ENCODE measurements around the gene FAXDC2.

Gene FAXDC2

DNA sequence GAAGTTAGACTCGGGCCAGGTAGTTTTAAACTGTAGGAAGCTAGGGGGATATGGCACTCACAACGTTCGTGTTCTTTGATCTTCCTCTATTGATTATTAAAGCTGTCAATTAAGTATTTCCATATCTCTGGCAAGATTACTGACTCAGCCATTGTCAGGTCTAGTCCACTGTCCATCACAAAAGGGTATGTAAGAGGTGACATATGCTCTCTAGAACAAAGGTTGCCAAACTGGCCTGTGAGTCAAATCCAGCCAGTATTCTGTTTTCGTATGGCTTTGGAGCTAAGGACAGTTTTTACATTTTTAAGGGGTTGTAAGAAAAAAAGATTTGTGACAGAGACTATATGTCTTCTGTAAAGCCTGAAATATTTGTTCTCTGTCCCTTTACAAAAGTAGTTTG lies 44.2 kb downstream of the FAXDC2 start:
- no peak for FAIRE-seq
- DNase-seq (ENCODE audit: extremely low spot score, insufficient read length, low read depth), result no peak

DNA sequence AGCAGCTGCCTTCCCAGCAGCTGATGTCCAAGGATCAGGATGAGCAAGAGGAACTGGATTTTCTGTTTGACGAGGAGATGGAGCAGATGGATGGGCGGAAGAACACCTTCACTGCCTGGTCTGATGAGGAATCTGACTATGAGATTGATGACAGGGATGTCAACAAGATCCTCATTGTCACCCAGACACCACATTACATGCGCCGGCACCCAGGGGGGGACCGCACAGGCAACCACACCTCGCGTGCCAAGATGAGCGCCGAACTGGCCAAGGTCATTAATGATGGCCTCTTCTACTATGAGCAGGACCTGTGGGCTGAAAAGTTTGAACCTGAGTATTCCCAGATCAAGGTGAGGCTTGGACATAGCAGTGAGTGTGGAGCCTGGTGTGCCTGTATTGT lies 48.4 kb downstream of the FAXDC2 start:
- FAIRE-seq, result no peak

DNA sequence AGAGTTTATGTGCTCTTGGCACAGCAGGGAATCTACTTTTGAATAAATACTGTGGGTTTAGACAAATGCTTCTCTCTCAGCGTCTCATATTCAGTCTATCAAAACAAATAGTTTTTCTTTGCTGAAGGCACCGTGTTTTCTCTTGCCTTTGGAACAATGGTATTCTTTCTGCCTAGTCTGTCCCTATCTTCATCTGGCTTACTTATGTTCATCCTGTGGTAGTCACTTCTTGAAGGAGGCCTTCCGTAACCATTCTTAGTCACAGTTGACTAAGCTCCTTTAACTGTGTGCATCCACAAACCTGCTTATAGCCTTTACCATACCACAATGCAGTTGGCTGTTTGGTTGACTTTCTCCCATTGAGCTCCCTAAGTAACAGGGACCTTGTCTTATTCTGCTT lies 49.3 kb downstream of the FAXDC2 start:
- DNase-seq (ENCODE audit: extremely low spot score, insufficient read length, low read depth) (no peak), FAIRE-seq (no peak)

More for the DNA sequence above, 48.4 kb downstream of the FAXDC2 start:
- DNase-seq (ENCODE audit: extremely low spot score, insufficient read length, low read depth), result no peak

DNA sequence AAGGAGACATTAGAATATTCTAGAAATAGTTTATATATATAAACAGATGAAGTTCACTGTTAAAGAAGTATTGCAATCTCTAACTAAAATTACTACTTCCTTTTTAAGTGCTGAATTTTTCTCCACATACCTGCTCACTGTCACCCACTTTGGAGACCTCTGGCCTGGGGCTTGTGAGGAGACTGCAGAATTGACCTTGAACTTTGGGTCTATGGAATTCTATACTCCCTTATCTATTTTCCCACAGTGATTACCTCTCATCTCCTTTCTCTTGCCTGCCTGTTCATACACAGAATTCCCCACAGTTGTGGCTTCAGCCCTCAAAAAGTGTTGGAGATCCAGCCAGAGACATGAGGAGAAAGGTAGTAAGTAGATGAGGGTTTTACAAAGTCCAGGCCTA lies 49.8 kb downstream of the FAXDC2 start:
- FAIRE-seq, result no peak
- no peak for DNase-seq (ENCODE audit: extremely low spot score, insufficient read length, low read depth)

DNA sequence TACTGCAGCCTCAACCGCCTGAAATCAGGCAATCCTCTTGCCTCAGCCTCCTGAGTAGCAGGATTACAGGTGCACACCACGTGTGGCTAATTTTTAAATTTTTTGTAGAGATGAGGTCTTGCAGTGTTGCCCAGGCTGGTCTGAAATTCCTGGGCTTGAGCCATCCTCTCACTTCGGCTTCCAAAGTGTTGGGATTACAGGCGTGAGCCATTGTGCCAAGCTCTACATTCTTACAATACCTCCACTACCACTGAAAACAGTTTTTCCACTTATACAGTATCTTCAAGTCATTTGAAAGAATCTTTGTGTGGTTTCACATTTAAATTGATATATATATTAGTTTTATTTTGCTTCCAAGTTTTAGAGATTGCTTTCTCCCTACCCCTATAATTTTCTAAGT lies 52.6 kb downstream of the FAXDC2 start:
- no peak for FAIRE-seq
- no peak for DNase-seq (ENCODE audit: extremely low spot score, insufficient read length, low read depth)

DNA sequence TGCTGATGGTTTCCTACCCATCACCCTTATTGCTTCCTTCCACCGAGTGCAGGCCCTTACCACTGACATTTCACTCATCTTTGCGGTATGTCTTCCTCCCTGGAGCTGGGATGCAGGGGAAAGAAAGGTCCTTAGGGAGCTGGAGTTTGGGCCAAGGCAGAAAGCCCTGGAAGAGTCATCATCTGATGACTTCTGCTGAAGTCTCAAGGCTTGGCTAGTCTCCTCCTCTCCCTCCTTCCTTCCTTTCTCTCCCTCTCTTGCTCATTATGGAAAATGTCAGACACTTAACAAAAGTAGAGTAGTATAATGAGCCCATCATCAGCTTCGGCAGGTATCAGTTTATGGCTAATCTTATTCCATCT lies 55.2 kb downstream of the FAXDC2 start:
- FAIRE-seq (no peak), DNase-seq (ENCODE audit: extremely low spot score, insufficient read length, low read depth) (no peak)

DNA sequence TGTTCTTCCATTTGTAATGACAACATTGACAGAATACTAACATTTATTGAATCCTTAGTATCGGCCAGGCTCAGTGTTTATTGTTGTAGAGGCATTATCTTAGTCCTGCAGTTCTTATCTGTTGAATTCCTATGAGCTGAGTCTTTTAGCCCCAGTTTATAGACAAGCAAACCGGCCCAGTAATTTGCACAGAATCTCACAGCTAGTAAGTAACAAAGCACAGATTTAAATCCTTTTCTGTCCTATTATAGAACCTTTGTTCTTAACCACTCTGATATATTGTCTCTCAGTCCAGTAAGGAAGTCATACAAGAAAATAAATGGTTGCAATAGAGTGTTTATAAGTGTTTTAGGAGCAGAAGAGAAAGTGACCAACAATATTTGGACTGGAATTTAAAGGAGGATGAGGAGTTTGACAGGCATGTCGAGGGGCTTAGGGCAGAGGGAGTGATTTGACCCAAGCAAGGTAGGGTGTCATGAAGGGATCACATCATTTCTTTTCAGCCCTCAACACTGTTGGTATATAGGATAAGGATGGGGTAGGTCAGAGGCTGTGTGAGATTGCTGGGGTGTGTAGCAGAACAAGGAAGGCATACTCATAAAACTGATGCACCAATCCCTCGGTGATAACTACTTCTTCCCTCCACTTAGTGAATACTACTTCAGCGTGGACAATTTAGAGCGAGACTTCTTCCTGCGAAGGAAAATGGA lies 55.7 kb downstream of the FAXDC2 start:
- no peak for FAIRE-seq

DNA sequence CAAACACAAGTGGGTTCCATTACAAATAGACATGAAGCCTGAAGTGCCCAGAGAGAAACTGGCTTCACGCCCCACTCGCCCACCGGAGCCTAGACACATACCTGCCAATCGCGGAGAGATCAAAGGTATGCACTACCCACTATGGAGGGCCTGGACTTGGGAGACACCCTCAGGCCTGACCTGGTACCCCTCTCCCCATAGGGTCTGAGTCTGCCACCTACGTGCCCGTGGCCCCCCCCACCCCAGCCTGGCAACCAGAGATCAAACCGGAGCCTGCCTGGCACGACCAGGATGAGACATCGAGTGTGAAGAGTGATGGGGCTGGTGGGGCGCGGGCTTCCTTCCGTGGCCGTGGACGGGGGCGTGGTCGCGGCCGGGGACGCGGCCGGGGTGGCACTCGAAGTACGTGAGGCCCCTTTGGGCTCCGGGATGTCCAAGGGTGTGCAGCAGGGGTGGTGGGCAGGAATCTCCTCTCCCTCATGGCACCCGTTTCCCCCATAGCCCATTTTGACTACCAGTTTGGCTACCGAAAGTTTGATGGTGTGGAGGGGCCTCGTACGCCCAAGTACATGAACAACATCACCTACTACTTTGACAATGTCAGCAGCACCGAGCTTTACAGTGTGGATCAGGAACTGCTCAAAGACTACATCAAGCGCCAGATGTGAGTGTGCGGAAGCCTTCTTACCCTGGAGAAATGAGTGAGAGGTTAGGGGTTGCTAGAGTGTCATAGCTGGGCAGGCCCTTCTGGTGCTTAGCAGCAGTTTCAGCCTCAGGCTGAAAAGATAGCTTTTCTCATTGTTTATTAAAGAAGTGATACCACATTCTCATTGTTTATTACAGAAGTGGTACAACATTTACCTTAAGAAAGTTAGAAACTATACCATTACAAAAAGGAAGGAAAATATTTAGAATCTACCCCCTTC lies 56.5 kb downstream of the FAXDC2 start:
- DNase-seq (ENCODE audit: extremely low spot score, insufficient read length, low read depth), result no peak
- FAIRE-seq, result no peak

More for the DNA sequence above, 55.7 kb downstream of the FAXDC2 start:
- DNase-seq (ENCODE audit: extremely low spot score, insufficient read length, low read depth), result no peak

DNA sequence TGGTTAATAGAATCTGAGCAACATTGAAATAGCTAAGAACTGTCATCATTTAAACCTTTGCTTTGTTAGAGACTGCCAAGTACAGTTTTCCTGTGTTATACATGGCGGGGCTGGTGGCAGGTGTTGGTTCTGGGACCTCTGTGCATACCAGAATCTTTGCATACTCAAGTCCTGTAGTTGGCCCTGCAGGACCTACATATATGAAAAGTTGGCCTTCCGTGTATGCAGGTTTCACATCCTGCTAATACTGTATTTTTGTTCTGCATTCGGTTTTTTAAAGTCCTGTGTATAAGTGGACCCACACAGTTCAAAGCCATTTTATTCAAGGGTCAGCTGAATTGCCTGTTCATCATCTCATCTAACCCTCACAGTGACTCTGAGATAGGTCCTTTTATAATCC lies 58.9 kb downstream of the FAXDC2 start:
- FAIRE-seq, result peak; percentile 56
- DNase-seq (ENCODE audit: extremely low spot score, insufficient read length, low read depth), result no peak

DNA sequence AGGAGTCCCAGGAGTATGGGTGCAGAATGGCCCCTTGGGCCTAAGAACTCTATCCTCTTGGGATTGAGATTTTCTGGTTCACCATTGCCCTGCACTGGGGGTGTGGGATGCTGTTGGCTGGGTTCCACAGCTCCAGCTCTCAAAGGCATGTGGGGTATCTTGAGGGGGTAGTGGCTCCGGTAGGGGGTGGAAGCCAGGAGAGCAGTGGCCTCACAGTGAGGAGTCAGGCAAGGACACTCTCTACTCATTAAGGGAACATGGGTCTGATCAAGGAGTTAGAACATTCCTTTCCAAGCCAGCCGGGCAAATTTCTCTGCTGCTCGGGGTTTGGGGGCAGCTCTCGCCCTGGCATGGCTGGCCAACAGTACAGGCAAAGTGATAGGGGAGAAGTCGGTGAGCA lies 62.2 kb downstream of the FAXDC2 start:
- DNase-seq (ENCODE audit: extremely low spot score, insufficient read length, low read depth) (no peak), FAIRE-seq (no peak)

DNA sequence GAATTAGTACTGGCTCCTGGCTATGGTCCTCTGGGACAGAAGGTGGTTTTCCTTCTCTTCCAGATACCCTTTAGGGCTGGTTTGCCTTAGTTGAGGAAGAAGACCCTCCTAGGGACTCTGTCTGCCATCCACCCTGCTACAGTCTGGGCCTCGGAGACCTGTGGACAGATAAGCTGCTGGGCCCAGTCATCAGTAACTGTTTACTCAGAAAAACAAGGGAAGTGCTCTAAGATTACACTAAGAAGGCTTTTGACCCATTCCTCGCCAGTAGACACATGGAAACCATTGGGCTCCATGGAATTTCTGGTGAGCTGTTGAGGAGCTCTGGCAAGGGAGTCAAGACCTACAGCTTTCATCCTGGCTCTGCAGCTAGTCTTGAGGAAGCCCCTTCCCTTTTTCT lies 64.0 kb downstream of the FAXDC2 start:
- no peak for FAIRE-seq

DNA sequence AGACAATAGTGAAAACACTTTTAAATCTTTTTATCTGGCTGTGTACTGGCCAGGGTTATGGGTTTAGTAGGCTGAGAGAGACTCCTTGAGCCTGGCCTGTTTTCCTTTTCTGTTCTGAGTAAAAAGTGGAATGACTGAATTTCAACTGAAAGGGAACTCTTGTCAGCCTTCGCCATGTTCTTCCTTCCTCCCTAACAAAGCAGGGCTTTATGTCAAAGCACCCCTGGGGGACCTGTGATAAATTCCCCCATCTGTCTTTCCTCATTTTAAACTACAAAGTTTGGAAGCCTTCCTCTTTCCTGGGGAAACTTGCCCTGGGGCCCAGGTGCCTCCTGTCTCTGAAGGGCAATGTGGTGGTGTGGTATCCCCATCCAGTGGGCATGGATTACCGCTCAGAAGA lies 65.5 kb downstream of the FAXDC2 start:
- DNase-seq (ENCODE audit: extremely low spot score, insufficient read length, low read depth) (no peak), FAIRE-seq (no peak)

More for the DNA sequence above, 64.0 kb downstream of the FAXDC2 start:
- no peak for DNase-seq (ENCODE audit: extremely low spot score, insufficient read length, low read depth)

DNA sequence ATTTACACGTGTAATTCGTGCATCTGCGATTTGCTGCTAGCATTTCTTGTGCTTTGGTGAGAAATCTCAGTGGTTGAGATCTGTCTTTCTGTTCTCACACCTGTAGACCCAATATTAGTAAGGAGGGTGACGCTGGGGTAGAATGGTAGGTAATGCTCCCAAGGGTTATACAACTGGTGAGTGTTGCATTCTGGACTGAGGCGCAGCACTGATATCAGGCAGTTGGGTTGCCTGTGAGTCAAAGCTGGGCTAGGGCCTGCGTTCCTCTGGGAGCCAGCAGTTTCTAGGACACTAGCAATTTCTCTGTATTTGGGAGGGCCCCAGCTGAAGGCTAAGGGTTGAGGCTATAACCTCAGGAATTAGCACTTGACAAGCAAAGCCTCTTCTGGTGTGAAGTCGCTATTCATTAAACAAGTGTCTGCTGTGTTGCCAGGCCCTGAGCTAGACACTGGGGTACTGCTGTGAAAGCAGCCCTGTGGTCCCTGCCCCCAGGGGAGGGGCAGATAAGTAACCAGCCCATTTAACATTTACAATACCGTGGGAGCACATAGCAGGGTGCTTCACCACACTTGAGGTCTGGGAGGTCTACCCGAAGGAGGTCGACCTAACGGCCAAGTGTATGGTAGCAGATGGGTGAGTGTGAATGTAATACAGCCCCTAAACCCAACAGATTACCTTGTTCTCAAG lies 66.5 kb downstream of the FAXDC2 start:
- DNase-seq (ENCODE audit: extremely low spot score, insufficient read length, low read depth) (no peak), FAIRE-seq (no peak)

DNA sequence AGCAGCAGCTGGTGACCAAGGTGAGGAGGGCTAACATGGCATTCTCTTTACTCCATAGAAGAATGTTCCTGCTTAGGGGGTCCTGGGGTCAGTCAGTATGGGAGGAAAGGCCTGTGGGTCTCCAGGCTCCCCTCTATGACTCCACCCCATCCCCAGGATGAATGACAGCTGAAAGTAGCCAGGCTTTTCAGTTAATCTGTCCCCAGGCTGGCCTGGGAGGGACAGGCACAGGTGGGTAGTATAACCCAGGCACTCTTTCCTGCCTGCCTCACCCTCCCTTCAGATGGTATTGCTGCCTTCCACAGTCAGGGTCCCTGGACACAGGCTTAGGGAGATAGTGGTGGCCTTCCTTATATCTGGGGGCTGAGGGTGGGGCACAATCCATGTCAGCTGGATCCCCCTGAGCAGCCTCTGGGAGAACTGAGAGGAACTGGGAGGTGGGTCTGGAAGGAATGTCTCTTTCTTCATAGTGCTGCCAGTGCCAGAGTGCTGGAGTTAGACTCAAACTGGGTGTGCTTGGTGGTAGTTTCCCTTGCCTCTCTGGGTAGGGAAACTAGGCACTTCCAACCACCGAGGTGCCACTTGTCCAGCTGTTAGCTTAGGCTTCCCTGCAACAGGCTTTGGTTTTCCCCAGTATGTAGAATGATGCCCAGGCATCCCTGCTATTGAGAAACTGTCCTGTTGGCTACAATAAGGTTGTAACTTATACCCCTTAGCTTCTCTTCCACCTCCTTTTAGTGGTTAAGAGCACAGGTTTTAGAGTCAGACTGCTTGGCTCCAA lies 67.4 kb downstream of the FAXDC2 start:
- DNase-seq (ENCODE audit: extremely low spot score, insufficient read length, low read depth) (no peak), FAIRE-seq (no peak)

DNA sequence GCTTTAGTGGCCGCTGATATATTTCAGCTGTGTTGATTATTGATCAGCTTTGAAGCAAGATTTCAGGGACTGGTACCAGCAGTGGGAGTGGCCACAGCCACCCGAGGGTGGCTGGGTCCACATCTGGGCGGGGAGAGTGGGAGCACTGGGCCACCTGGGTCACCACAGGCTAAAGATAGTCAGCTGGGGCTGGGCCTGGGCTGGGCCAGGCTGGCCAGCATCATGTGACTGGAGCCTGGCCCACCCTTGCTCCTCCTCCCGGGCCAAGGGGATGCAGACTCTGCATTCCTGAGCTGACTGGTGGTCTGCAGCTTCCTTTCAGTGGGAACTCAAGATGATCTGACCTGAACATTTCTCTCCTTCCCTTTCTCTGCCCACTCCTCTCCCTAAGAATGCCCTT lies 68.1 kb downstream of the FAXDC2 start:
- no peak for FAIRE-seq
- no peak for DNase-seq (ENCODE audit: extremely low spot score, insufficient read length, low read depth)

DNA sequence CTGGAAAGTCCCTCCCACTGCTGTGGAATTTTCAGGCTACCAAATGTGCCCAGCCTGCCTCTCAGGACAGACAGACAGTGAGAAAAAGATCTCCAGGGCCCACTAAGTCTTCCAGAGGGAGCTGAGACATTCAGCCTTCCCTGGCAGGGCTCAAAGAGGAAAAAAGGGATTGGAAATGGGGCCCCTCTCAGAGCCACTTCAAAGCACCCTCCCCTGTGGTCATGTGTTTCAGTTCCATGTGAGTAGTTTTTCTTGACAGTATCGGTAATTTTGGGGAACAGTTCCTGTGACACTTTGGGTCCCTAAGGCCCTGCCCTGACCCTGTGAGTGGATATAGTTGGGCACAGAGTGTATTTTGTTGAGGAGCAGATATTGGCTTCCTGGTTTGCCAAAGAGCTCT lies 70.3 kb downstream of the FAXDC2 start:
- FAIRE-seq (no peak), DNase-seq (ENCODE audit: extremely low spot score, insufficient read length, low read depth) (no peak)

DNA sequence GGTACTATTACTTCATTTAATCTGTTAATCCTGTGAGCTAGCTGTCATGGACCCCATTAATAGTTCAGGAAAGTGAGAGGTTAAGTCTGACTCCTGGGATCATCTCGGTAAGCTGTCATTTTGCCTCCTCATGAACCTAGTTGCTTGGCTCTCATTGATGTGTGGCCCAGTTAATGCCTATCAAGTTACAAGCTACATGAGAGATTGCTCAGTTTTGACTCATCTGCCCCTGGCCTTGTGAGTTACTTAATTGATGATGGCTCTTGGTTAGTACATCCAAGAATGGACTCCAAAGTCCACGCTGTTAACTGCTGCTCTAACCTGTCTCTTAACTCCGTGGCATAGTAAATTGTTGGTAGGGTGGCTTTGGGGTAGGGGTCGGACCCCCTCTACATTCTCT lies 71.3 kb downstream of the FAXDC2 start:
- DNase-seq (ENCODE audit: extremely low spot score, insufficient read length, low read depth) (no peak), FAIRE-seq (no peak)

DNA sequence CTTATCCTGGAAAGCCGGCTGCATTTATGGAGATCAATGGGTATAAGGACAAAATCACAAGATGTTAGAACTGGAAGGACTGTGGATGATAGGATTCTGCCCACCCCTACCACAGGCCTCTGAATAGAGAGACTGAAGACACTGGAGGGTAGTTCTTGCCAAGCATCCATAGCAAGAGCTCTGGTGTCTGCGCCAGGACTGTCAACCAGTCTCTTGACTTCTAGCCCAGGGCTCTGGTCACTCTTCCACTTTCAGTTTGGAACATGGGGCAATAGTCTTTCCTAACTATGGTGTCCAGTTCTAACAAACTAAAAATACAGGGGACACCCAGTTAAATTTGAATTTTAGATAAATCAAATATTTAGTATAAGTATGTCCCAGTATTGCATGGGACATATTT lies 71.9 kb downstream of the FAXDC2 start:
- DNase-seq (ENCODE audit: extremely low spot score, insufficient read length, low read depth), result no peak
- no peak for FAIRE-seq

DNA sequence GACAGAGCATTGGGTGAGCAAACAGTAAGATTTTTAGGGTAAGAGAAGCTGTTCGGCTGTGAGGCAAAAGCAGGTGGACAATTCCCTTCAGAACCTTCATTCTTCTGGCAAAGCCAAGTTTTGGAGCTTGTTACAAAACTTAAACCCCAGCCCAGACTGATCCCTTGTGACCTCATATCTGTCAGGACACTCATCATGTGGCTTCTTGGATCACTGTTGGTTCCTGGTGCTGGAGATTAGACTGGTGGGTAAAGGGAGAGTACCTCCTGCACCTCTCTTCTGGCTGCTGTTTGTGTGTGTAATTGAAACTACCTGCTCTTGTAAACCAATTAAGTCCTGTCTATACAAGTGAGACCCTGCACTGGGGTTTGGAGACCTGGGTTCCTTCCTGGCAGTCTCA lies 74.2 kb downstream of the FAXDC2 start:
- DNase-seq (ENCODE audit: extremely low spot score, insufficient read length, low read depth) (no peak), FAIRE-seq (no peak)

DNA sequence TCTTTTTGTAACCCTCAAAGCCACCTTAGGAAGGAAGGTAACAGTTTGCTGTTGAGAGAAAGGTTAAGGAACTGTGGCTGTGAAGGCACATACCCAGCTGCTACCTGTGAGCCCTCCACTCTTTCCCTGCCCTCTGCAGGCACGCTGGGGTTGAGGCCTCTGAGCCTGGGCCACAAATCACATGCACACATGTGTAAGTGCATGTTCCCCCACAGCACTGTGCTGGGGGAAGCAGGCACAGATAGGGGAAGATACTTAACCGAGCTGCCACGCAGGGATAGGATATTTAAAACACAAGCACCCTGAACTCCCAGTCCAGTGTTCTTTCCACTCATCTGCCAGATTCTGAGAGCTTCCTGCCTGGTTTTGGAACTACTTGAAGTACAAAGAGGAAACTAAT lies 77.1 kb downstream of the FAXDC2 start:
- no peak for FAIRE-seq
- DNase-seq (ENCODE audit: extremely low spot score, insufficient read length, low read depth), result no peak
